Ecto neural progenitor cell (in vitro differentiated cells): ENCODE data around the gene NPM3.
"Not testable (repeated sequence)": the region's sequence is repeated elsewhere in the genome, so short reads cannot be mapped to it uniquely, and the experiment has no call there.

Experiments
- DNase-seq: peaks from one replicate; pipeline ENCODE4 v3.0.0-alpha.2; 2018; ENCODE audit warnings: low spot score

Gene NPM3

GRCh38 chr10:101807158-101807557, 23.9 kb upstream of the NPM3 start:
- no peak for DNase-seq

GRCh38 chr10:101803511-101803910, 20.3 kb upstream of the NPM3 start:
- DNase-seq, result no peak

DNA sequence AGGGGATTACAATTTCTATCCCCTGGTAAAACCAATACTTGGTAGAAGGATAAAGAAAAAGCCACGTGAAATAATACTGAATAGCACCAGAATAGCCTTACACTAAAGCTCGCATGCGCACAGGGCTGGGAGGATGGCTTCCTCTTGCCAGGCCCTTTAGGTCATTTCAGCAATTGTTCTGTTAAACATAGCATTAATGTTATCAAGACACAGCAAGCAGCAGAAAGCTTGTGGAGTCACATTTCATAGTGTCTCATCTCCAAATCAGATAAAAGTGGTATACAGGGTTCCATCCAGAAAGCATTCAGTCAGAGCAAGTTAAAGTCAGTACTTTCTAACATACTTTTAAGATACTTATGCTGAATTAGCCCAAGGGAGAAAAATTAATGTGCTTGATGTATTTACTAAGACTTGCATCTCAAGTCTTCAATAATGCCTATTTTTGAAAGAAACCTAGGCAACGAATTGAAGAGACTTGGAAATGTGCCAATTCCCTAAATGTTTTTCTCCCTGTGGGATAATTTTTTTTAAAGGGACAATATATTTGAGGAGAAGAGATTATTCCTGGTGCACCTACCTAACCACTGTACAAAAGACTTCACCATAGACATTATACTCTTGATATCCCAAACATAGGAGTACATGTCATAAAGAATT, 14.3 kb upstream of the NPM3 start:
- no peak for DNase-seq

- no peak for DNase-seq
These were observed 10.3 kb upstream of the NPM3 start for GRCh38 chr10:101793526-101793925.

DNA sequence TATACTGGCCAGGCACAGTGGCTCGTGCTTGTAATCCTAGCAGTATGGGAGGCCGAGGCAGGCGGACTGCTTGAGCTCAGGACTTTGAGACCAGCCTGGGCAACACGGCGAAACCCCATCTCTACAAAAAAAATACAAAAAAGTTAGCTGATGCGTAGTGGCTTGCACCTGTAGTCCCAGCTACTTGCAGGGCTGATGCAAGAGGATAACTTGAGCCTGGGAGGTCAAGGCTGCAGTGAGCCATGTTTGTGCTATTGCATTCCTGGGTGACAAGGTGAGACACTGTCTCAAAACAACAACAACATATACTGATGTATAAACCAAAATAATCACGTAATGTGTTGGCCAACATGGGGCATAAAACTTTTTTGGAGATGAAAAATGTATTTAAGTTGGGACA, 6.4 kb upstream of the NPM3 start:
- DNase-seq, result no peak

- DNase-seq, result not testable (repeated sequence)
These were observed 6.0 kb upstream of the NPM3 start for GRCh38 chr10:101789231-101789630.

DNA sequence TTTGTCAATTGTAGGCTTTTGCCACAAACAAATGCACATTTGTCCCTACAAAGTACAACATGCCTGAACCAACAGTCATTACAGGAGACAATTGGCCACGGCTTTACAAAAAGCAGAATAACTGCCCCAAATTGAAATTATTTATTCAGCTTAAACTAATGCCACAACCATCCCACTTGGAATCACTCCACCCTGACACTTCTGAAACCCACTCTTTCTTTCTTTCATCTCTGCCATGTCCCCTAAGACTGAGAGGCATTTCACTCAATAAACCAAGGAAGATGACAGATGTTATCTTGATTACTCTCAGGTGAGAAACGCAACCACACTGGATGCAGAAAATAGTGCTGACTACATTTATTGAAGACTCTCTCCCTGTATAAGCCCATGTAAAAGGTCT, 2.6 kb upstream of the NPM3 start:
- DNase-seq, result no peak

DNA sequence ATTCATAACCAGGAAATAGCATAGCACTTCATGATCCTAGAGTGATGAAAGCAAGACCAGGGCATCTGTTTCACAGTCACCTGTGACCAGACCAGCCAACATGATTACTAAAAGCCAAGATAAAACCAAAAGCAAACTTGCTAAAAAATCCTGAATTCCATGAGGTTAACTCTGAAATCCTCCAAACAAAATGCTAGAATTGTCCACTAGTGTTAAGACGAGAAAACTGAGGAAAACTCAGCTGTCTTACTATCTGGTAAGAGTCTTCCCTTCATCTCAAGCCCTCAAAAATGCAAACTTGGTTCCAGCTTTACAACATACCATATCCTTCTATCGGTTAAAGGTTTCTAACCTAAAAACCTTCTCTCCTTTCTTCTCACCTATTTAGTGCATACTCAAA, 1.3 kb upstream of the NPM3 start:
- DNase-seq, result no peak

GRCh38 chr10:101783736-101784118, 481 bp upstream of the NPM3 start:
- DNase-seq, result peak; percentile 48

DNA sequence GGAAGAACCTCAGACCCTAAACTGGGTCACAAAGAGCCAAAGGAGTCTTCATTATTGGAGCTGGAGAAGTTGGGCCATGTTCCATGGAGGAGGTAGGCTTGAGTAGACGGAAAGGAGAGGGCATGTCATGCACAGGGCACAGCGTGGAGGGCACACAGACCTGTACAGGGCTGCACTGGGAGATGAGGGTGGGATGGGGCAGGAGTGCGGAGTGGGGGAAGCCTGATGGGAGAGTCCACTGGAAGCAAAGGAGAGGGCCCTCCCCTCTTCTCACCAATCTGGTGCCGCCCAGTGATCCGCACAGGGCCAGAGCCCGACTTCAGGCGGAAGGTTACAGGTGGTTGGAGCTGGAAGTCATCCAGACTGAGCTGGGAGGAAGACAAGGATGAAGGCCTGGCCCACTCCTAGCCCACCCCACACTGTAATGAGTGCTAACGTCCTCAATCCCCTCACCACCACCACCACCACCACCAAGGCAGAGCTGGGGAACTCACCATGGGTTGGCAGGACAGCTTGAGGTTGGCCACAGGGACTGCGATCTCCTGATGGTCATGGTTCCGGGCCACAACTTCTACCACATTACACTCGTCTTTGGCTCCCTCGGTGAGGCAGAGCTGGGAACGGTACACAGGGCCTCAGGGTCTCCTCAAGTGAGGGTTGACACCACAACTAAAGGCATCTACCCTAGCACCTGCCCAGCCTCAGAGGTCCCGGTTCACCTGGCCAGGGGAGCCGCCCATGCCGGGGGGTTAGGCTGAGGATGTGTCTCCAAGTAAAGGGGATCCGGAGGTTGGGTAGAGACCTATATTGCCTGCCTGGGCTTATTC, 1.0 kb downstream of the NPM3 start:
- DNase-seq, result peak; percentile 46

DNA sequence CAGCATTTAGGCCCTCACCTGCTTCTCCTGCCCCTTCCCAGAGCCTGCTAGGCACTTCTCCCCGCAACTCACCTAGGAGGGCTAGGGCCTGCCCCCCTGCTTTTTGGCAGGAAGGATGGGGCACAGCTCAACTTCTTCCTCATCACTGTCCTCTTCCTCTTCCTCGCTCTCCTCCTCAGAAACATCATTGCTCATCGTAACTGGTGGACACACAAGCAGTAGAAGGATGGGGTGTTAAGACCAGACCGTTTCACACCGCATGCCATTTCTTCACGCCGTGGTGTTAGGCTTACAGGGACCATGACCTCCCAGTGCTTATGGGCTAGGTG, 1.6 kb downstream of the NPM3 start:
- DNase-seq, result no peak

DNA sequence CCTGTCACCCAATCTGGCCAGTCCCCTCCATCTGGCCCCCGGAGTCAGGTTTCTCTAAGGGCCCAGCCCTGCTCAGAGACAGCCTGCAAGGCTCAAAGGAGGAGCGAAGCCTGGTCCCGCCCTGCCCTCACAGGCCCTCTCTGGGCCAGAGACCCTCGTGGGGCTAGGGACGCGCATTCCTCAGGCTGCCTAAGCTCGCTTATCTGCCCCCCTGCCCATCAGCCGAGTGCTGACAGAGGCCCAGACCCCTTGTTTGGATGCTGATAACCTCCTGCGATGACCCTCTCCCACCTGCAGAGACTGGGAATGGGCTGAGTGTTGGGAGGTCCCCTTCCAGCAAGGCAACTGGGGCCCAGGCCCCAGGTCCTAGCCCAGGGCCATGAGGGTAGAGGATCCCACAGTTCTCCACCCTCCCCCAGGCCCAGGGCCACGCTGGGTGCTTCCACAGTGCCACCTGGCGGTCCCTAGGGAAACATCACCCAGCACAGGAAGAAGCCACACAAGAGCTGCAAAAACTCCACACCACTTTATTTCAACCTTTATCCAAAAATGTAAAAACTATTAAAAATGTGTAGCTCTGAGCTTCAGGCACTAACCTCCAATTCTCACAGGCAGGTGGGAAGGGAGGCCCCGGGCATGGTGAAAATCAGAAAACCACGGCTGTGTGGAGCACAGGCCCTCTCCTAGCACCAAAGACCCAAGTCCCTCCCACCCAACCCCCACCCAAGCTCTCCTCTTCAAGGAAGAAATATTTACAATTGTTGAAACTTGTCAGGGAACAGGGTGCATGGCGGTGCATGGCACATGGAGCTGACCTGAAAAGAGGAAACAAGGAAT, 2.2 kb downstream of the NPM3 start:
- peak; percentile 83 for DNase-seq

DNA sequence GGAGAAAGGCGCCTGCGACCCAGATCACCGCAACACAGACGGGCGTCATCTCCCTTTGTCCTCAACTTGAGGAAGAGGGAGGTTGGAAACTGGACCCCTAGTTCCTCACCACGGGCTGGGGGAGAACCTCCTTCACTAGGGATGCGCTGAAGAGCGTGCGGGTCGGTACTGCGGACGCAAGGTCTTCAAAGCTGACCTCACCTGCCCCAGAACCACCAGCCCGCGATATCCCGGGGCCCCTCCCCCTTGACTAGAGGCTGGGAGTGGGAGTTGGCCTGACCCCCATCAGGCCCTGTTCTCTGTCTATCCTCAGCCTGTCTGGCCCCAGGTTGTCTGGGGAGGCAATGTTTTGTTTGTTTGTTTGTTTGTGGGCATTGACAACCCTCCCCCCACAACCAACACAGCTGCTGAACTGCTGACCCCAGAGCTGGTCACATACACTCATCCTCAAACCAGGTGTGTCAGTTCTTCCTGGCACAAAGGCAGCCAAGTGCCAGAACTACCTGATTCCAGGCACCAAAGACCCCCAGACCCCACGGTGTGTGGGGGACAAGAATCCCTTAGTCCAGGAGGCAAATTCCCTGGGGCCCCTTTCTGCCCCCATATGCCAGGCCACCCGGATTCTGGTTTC, 2.9 kb downstream of the NPM3 start:
- DNase-seq, result no peak

DNA sequence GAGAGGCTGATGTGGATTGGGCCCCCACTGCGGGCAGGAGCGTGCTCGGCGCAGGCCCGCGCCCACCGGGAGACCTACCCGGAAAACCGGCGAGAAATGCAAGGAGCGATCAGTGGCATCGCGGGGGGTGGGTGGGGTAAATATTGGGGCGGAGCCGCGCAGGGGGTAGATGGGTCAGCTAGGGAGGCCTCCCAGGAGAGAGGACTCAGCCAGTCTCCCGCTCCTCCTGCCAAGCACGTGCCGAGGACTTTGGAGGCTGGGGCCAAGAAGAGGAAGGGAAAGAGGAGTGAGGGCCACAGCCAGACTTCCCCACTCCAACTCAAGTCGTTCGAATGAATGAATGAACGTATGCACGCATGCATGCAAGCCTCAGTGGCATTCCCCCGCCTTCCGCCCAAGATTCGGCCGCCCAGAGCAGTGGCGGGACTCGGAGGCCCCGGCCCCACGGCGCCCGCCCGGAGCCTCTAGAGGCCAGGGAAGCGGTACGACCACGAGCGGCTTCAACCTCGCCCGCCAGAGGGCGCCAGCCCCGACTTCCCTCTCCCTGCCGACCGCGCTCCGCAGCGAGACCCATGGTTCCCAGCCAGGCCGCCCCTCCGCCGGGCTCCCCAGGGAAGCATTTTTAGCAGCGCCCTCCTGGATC, 3.6 kb downstream of the NPM3 start:
- peak; percentile 93 for DNase-seq

- peak; percentile 77 for DNase-seq
These were observed 4.3 kb downstream of the NPM3 start for GRCh38 chr10:101778781-101779543.

DNA sequence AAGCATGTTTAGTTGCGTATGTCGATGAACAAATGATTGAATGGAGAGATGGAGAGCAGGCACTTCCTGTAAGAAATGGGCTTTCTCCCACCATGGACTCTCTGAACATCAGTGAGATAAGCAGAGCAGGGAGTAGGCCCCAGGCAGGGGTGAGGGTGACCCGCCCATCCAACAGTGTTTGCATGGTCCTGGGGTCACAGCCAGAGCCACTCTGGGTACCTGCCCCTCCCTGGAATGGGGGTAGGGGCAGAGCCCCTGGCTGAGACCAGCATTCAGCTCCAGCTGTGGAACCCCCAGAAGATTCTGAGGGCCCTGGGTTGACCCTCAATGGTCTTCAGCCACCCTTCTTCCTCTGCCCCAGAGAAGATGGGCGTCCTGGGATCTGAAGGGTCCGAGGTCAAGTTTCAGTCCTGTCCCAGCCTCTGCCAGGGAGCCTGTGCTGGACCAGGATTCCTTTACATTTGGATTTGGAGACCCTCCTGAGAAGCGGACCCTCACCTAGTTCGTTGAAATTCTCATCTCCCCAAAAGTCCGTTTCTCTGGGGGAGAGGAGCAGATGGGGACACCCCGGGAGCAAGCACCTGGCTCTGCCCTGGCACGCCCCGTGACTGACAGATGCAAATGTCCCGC, 5.0 kb downstream of the NPM3 start:
- DNase-seq, result no peak

- DNase-seq, result no peak
These were observed 5.6 kb downstream of the NPM3 start for GRCh38 chr10:101777619-101778145.

- DNase-seq, result no peak
These were observed 7.0 kb downstream of the NPM3 start for GRCh38 chr10:101776161-101776817.

DNA sequence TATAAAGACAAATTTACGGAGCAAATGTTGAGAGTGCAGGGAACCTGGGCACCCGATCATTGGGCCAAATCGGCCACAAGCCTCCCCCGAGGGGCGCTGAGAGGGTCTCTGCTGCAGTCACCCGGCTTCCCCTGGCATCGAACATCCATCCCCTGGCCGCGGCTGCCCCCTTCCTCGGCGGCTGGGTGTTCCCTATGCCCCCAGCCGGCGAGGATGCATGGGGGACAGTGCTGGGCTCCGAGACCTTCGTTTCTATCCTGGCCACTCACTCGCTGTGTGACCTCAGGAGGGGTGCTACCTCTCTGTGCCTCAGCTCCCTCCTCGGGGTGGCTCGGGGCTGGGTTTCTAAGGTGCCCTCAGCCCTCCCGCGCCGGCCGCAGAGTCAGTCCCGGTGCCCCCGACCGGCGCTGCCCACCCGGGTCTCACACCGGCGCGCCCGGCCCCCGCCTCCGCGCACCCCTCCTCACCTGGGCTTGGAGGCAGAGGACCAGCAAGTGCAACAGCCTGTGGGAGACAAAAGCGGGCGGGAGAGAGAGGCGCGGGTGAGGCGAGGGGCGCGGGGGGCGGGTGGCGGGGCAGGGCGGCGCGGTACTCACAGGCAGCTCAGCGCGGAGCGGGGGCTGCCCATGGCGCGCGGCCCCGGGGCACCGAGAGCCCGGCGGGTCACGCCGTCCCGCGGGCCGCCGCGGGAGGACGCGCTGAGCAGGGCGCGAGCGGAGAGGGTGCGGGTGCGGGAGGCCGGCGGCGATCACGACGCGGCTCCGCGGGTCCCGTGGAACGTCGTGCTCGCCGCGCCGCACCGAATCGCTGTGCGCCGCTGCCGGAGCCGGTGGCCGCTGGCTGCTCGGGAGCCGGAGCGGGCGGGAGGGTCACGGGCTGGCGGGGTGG, 7.7 kb downstream of the NPM3 start, which contains the start of gene FGF8:
Gene FGF8 (minus strand): TSS at position 842 of the 888 bp plus-strand sequence. CDS start 214 bp downstream, at position 628.
- no peak for DNase-seq
